Measurements from ENCODE around the gene TRIO.

- TF ChIP-seq EZH2phosphoT487 (IDR thresholded peaks at IDR 0.05; ENCODE audit: low read depth, severe bottlenecking, unreplicated experiment): no peak
- TF ChIP-seq, protein P1, sequence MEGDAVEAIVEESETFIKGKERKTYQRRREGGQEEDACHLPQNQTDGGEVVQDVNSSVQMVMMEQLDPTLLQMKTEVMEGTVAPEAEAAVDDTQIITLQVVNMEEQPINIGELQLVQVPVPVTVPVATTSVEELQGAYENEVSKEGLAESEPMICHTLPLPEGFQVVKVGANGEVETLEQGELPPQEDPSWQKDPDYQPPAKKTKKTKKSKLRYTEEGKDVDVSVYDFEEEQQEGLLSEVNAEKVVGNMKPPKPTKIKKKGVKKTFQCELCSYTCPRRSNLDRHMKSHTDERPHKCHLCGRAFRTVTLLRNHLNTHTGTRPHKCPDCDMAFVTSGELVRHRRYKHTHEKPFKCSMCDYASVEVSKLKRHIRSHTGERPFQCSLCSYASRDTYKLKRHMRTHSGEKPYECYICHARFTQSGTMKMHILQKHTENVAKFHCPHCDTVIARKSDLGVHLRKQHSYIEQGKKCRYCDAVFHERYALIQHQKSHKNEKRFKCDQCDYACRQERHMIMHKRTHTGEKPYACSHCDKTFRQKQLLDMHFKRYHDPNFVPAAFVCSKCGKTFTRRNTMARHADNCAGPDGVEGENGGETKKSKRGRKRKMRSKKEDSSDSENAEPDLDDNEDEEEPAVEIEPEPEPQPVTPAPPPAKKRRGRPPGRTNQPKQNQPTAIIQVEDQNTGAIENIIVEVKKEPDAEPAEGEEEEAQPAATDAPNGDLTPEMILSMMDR (IDR thresholded peaks at IDR 0.05; ENCODE audit: poor library complexity): no peak
- no peak for TF ChIP-seq EZH2 (IDR thresholded peaks at IDR 0.05; ENCODE audit: borderline replicate concordance)
Observed at GRCh38 chr5:14123974-14124482, 19.1 kb upstream of the TRIO start.
